ENCODE measurements around the gene NR4A2. TPM values are rescaled to one million over a fixed set of nuclear protein-coding genes. Genes with fewer than 3 reads are reported as not detected.

Gene NR4A2
- total RNA-seq, 4 donors from 2014 or later, result 0.83 to 15.9 (median 3.4) TPM

- H3K27me3 ChIP-seq, result peaks cover 0 to 18% of the 10 kb centered on the region in 2 donors
- TF ChIP-seq CTCF (IDR thresholded peaks at IDR 0.05) (no peak), POLR2A (IDR thresholded peaks at IDR 0.05) (no peak)
- peak overlapping the region in 1 of 2 donors; percentile 37 for H3K4me3 ChIP-seq
- peaks cover 0 to 12% of the 10 kb centered on the region in 2 donors for H3K4me1 ChIP-seq
- H3K36me3 ChIP-seq, result no peaks in the 10 kb centered on the region
- H3K9me3 ChIP-seq, result no peaks in the 10 kb centered on the region
- DNase-seq, result no peak
- H3K27ac ChIP-seq, result no peak overlapping the region
- intact Hi-C loops (cut with DNase I; ENCODE audit: low total_unique reads), result no loop called here
Measured at GRCh38 chr2:156321243-156321904, 11.1 kb downstream of the NR4A2 start.

- peaks cover 0 to 12% of the 10 kb centered on the region in 2 donors for H3K4me1 ChIP-seq
- H3K27me3 ChIP-seq, result peaks cover 0 to 18% of the 10 kb centered on the region in 2 donors
- no peaks in the 10 kb centered on the region for H3K9me3 ChIP-seq
- no peaks in the 10 kb centered on the region for H3K36me3 ChIP-seq
- peak overlapping the region; percentile 46 for H3K27ac ChIP-seq
- peak in 1 of 2 donors; percentile 42 for DNase-seq
- intact Hi-C loops (cut with DNase I; ENCODE audit: low total_unique reads), result no loop called here
- peak overlapping the region; percentile 24 to 37 for H3K4me3 ChIP-seq
- TF ChIP-seq POLR2A (IDR thresholded peaks at IDR 0.05), result no peak
- TF ChIP-seq CTCF (IDR thresholded peaks at IDR 0.05), result no peak
Measured at GRCh38 chr2:156320486-156321098, 11.9 kb downstream of the NR4A2 start.

- intact Hi-C loops (cut with DNase I; ENCODE audit: low total_unique reads), result no loop called here
- H3K36me3 ChIP-seq, result no peaks in the 10 kb centered on the region
- DNase-seq, result peak in 1 of 2 donors; percentile 50
Measured at GRCh38 chr2:156319811-156320485, 12.6 kb downstream of the NR4A2 start.

GRCh38 chr2:156317631-156318030 lies 14.9 kb downstream of the NR4A2 start:
- H3K27ac ChIP-seq, result no peak overlapping the region
- no peak for DNase-seq
- intact Hi-C loops (cut with DNase I; ENCODE audit: low total_unique reads), result no loop called here
- H3K36me3 ChIP-seq, result no peaks in the 10 kb centered on the region
- peaks cover 0 to 12% of the 10 kb centered on the region in 2 donors for H3K4me1 ChIP-seq
- no peak overlapping the region for H3K4me3 ChIP-seq
- H3K27me3 ChIP-seq, result peaks cover 0 to 15% of the 10 kb centered on the region in 2 donors
- no peak for TF ChIP-seq CTCF (IDR thresholded peaks at IDR 0.05)
- TF ChIP-seq POLR2A (IDR thresholded peaks at IDR 0.05), result no peak
- H3K9me3 ChIP-seq, result no peaks in the 10 kb centered on the region

More at GRCh38 chr2:156319811-156320485, 12.6 kb downstream of the NR4A2 start:
- H3K4me3 ChIP-seq, result peak overlapping the region; percentile 24 to 37
- TF ChIP-seq POLR2A (IDR thresholded peaks at IDR 0.05), result no peak
- TF ChIP-seq CTCF (IDR thresholded peaks at IDR 0.05), result peak in 1 of 4 experiments; percentile 21
- peak overlapping the region; percentile 46 for H3K27ac ChIP-seq
- peaks cover 0 to 18% of the 10 kb centered on the region in 2 donors for H3K27me3 ChIP-seq
- H3K4me1 ChIP-seq, result peaks cover 0 to 12% of the 10 kb centered on the region in 2 donors
- H3K9me3 ChIP-seq, result no peaks in the 10 kb centered on the region

- no peak for DNase-seq
- Histone ChIP-seq H3K4me1 (no peaks in the 10 kb centered on the region), H3K4me3 (no peak overlapping the region), H3K27me3 (peaks cover 0 to 4% of the 10 kb centered on the region in 2 donors), H3K36me3 (no peaks in the 10 kb centered on the region), H3K27ac (no peak overlapping the region), H3K9me3 (no peaks in the 10 kb centered on the region)
- intact Hi-C loops (cut with DNase I; ENCODE audit: low total_unique reads), result no loop called here
- TF ChIP-seq CTCF (IDR thresholded peaks at IDR 0.05) (no peak), POLR2A (IDR thresholded peaks at IDR 0.05) (no peak)
Measured at GRCh38 chr2:156311976-156312375, 20.5 kb downstream of the NR4A2 start.
